HPDE6-E6E7 (cell line): ENCODE measurements around the gene SERPINE2.

ENCODE experiments used
- DNase-seq: peaks from one replicate; pipeline ENCODE4 v3.0.0; 2011; ENCODE audit warnings: missing footprints; ENCODE audit errors: extremely low spot score

Gene SERPINE2, protein sequence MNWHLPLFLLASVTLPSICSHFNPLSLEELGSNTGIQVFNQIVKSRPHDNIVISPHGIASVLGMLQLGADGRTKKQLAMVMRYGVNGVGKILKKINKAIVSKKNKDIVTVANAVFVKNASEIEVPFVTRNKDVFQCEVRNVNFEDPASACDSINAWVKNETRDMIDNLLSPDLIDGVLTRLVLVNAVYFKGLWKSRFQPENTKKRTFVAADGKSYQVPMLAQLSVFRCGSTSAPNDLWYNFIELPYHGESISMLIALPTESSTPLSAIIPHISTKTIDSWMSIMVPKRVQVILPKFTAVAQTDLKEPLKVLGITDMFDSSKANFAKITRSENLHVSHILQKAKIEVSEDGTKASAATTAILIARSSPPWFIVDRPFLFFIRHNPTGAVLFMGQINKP

GRCh38 chr2:224039080-224039769 lies at the start of gene SERPINE2:
Gene SERPINE2, minus strand, starts transcription at chr2:224039286. Its CDS starts 37,386 bp downstream, at chr2:224001900.
- DNase-seq = peak; percentile 75

DNA sequence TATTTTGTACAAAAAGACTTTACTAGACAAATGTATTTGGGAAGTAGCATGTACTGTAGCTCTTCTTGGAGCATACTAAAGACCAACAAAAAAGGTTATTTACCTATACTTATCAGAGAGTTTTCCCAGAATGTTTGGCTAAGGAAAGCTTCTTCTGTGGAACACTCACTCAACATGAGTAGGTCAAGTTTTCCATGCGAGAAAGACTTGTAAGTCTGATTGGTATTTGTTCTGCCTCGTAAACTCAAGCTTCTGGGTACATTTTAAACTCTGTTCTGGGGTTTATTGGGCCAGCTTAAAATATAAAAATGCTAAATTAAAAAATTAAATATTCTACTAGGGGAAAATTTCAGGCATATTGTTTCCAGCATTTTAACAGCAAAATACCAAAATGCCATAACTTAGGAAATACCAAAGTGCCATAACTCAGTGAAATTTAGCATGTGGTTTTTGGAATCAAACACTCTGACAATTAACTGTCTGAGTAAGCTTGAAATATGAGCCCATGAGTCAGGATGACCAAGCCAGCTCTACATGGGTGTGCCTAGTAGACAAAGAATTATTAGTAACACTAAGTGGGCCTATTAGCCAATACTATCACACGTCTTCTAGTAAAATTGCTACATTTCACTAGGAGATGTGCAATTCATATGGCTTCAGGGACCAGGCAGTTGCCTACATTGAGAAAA lies 47.3 kb upstream of the SERPINE2 start:
- peak; percentile 78 for DNase-seq

GRCh38 chr2:224085811-224086210 lies 46.7 kb upstream of the SERPINE2 start:
- DNase-seq = no peak

DNA sequence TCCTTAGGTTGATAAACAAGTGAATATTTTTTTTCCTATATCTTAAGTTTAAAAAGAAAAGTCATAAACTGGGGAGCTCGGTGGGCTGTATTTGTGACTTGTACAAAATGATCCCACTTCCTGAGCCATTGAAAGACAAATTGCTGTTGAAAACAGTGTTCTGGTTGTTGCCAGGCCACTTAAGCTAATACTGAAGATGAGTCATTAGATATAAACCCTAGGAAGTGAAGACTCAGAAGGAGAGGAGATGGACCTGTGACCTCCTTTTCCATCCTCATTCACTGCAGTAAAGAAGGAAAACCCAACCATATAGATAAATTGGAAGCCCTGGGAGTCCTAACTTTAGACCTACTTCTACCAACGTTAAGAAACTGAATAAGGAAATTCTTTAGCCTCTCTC lies 46.2 kb upstream of the SERPINE2 start:
- DNase-seq = peak; percentile 54

DNA sequence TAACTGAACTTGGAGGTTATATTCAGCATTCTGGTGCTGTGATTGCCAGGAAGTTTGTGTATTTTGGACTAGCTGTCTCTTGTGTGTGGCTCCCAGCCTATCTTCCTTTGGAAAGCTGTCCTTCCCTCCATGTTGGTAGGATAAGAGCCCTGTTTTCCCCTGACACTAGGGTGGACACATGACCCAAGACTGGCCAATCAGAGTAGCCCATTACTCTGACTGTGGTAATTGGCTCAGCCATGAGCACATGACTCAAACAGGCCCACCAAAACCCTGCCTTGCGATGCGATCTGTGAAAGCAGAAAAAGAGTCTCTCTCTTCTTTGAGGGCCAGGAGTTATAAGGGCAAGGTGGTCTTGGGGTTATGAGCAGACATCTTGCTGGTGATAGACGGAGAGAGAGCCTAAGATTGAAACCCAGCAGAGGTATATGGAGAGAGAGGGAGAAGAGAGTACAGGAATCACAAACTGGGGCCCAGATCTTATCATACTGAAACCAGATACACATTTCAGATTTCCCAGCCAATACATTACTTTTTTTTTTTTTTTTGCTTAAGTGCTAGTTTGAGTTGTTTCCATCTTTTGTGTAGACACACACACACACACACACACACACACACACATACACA lies 45.3 kb upstream of the SERPINE2 start:
- DNase-seq = no peak

GRCh38 chr2:224083638-224084037 lies 44.6 kb upstream of the SERPINE2 start:
- DNase-seq = no peak

DNA sequence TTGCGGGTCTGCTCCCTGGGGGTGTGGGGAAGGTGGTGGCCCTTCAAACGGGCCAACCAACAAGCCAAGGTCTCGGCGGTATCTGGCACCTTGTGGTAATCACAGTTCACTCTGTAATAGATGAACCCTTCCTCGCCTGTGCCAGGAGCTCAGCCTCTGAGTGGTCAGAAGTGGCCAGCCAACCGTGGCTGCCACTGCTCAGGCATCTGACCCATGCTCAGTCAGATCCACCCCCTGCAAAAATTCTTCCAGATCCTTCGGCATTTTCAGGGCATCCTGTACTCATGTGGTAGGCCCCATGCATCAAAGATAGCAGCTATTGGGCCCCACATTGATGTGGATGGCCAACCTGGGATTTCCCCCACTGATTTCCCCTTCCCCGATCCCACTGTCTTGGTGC lies 39.6 kb upstream of the SERPINE2 start:
- no peak for DNase-seq

DNA sequence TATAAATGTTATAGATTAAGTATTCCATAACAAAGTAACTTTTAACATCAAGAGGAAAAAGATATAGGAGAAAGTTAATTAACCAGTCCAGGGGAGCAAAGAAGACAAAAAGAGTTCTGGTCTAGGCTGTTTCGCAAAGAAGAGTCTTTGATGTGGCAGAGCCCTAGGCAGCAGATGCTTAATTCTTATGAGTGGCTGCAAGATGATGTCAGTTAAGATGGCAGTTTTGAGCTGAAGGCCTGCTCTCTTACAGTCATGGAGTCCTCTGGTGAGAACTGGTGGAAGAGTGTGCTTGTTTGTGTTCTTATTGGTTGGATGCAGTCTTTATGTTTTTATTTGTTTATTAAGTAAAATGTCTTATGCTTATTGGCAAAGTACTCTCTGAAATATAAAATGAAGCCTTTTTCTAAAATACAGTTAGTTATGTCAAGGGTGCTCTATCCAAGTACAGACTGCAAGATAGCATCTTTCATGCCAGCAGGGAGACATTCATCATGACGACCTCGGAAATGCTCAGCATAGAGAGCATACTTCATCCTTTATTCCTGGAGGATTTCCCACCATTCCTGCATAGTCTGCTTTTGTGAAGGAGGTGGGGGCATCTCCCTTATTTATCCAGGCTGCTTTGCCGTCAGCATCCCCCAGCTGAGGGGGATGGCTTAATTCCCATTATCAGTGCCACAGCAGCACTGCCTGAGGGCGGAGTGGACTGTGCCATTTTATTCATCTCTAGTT lies 38.9 kb upstream of the SERPINE2 start:
- DNase-seq = no peak

DNA sequence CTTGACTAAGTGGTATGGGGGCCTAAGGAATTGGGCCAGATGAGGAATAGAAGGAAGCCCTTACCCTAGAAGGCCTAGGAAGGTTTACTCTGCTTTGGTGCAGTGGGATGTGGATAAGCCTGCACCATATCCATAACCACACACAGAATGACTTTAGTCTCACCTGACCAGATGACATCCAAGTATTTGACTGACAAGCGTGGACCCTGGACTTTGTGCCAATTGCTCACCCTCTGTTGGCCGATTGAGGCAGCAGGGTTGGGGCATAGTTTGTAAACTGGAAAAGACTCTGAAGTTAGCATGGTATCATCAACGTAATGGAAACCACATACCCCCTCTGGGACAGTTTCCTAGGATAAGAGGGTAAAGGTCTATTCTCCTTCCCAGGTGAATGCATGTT lies 36.5 kb upstream of the SERPINE2 start:
- DNase-seq = no peak

DNA sequence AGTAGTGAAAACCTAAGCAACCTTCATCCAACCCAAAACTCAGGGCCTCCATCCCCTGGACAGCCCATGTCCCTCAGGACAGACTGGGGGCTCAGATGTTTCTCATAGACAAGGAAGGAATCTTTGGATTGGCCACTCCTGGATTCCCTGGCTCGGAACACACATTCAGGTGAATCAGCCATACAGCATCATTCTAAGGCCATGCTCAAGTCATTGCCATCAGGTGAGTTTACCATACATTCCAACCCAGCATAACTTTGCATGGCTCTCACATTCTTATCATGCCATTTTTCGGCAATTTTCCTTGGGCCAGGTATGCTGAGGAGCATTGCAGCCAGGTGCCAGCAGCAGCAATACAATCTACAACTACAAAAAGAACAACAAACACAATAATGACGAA lies 34.6 kb upstream of the SERPINE2 start:
- DNase-seq = no peak

DNA sequence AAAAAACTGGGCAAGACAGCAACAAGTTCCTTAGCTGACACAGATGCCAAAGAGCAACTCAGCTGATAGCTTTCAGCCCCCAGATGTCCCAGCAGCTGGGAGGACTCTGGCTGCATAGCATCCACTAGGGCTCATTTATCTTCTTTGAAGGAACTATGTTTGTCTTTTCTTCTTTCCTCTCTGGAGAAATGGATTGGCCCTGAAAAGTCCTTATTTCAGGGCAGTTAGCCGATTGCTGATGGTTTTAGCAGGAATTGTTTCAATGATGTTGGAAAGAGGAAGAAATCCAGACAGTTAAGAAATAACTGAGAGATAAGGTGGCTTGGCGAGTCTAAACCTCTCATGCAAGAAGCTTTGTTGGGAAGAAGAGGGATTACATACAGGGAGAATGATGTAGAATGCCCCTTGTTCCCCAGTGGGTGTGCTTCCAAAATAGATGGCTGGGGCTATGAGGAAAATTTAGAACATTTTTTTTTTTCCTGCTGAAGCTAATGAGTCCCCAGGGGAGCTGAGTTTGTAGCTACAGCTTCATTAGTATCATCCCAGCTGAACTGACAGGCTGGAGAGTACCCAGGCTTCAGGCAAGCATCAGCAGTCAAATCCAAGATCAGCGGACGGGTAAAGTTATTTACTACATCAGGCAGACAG lies 33.6 kb upstream of the SERPINE2 start:
- no peak for DNase-seq

DNA sequence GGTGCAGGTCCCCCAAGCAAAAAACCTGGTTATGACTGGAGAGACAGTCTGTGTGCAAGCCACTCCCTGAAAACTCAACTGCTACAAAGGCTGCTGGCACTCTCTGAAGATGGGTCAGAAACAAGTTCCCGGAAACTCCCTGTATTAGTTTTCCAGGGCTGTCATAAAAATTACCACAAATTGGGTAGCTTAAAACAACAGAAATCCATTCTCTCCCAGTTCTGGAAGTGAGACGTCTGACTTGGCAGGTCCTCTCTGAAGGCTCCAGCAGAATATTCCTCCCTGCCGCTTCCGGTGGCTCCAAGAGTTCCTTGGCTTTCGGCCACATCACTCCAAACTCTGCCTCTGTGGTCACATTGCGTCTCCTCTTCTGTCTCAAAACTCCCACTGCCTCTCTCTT lies 30.1 kb upstream of the SERPINE2 start:
- DNase-seq = no peak

DNA sequence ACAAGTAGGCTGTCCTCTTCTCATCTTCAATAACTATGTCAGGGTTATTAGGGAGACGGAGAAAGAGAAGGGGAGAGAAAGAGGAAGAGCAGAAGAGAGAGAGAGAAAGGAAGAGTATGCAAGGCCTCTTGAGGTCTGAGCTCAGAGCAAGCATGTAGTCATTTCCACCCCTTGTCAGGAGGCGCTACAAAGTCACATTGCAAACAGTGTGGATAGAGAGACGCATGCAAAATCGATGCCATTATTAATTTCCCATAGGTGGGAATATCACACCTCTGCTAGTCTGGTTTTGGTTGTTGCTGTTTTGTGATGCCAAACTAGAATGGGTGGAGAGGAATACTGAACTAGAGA lies 24.2 kb upstream of the SERPINE2 start:
- no peak for DNase-seq

DNA sequence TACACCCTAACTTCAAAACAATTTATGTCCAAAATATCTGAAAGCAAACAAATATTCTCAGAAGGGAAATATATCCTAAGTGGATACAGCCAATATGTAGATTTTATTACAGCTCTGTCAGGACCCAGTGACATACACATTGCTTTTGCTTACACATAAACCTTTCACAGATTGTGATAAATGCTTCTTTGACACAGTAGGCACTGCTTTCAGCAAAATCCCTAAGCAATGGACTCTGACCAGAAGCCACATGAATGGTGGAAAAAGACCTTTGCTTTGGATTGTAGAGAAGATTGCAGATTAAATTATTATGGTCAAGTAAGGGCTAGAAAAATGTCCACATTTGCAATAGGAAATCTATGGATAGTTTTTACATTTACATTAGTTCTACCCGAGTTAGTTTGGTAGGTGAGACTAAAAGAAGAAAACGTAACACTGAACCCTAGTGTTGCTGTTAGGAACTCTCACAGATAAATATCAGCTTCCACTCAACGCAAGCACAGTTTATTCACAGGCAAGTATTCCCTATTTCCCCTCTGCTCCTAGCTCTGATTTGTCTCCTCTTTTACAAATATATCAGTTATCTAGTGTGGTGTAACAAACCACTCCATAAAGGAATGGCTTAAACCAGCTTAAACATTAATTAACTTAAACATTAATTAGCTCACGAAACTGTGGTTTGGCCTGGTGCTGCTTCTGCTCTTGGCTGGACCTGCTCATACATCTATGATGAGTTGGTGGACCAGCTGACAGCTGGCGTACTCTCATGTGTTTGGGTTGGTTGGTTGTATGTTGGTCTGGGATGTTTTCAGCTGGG lies 23.6 kb upstream of the SERPINE2 start:
- no peak for DNase-seq

DNA sequence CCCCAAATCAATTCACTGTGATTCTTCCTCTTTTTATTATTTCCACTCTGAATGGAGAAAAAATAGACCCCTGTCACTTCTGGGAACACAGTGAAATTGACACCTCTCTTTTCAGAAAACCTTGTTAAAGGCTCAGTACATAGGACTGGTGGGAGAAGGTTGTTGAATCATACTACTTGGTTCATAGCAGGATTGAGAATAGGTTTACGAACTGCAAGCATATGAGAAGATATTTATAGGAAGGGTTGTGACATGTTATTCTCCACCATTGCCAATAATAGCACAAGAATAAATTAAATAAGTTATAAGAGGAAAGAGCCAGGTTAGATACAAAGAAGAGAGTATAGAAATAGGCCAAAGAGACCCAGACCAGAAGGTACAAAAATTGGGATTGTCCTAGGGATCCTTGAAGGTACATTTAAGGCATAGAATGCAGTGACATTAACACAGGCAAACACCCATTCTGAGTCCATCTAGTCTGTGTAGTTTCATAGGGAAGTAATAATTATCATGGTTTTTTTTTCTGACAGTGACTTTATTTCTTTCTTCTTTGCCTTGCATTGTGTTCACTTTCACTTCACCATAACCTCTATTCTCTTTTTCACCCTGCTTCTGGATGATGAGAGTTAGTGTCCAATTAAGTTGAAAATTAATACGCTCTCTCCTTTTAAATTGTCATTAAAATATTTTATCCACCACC lies 21.8 kb upstream of the SERPINE2 start:
- no peak for DNase-seq

DNA sequence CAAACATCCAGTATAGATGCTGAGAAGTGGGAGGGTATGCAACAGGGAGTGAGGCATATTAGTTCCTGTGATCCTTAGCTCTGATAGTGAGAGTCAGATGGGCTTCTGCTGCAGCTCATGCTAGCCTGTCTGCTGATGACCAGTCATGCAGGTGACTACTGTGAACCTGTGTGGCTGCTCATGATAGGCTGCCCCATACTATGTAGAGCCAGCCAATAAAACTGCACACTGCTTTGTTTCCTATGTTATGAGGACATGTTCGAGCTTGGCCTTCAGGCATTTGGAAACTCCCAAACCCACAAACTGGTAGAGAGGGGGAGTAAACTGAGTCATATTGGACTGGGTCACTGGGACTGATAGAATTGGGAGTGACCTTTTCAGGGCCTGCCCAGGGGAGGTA lies 20.1 kb upstream of the SERPINE2 start:
- no peak for DNase-seq

GRCh38 chr2:224058048-224058775 lies 19.1 kb upstream of the SERPINE2 start:
- no peak for DNase-seq

- no peak for DNase-seq
Observed at GRCh38 chr2:224056889-224057288, 17.8 kb upstream of the SERPINE2 start.

DNA sequence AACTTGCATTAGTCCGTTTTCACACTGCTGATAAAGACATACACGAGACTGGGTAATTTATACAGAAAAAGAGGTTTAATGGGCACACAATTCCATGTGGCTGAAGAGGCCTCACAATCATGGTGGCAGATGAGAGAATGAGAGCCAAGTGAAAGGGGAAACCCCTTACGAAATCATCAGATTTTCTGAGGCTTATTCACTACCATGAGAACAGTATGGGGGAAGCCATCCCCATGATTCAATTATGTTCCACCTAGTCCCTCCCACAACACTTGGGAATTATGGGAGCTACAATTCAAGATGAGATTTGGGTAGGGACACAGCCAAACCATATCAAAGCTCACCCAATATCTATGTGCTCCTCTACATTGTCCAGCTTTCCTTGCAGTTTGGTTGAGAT lies 16.0 kb upstream of the SERPINE2 start:
- no peak for DNase-seq
